Measurements from ENCODE around the gene SLC2A9. TPM values are rescaled to one million over a fixed set of nuclear protein-coding genes. Genes with fewer than 3 reads are reported as not detected.
"Not testable (repeated sequence)": the region's sequence is repeated elsewhere in the genome, so short reads cannot be mapped to it uniquely, and the experiment has no call there.

SLC2A9 gene
- total RNA-seq, 2 donors from 2014 or later, result 9.1 to 17.5 TPM

- no peak overlapping the region for H3K27ac ChIP-seq
- DNase-seq (ENCODE audit: low spot score), result no peak
- no peaks in the 10 kb centered on the region for H3K9me3 ChIP-seq
- TF ChIP-seq CTCF (IDR thresholded peaks at IDR 0.05), result no peak
- H3K4me1 ChIP-seq (ENCODE audit: control insufficient read depth in 1 of 2, low read depth in 2 of 2), result no peaks in the 10 kb centered on the region
- no peak for ATAC-seq (ENCODE audit: insufficient number of reproducible peaks, low FRiP score, low read depth)
- H3K4me3 ChIP-seq, result no peak overlapping the region
- H3K27me3 ChIP-seq (replicated peaks; ENCODE audit: insufficient read depth), result no peaks in the 10 kb centered on the region
- no peaks in the 10 kb centered on the region for H3K36me3 ChIP-seq
These were observed 118.0 kb downstream of the SLC2A9 start for GRCh38 chr4:9903317-9903716.

GRCh38 chr4:9901257-9901656, 120.0 kb downstream of the SLC2A9 start:
- H3K4me1 ChIP-seq (ENCODE audit: control insufficient read depth in 1 of 2, low read depth in 2 of 2), result no peaks in the 10 kb centered on the region
- H3K27me3 ChIP-seq (replicated peaks; ENCODE audit: insufficient read depth), result no peaks in the 10 kb centered on the region
- DNase-seq (ENCODE audit: low spot score), result no peak
- no peak for TF ChIP-seq CTCF (IDR thresholded peaks at IDR 0.05)
- no peak overlapping the region for H3K4me3 ChIP-seq
- H3K27ac ChIP-seq, result no peak overlapping the region
- ATAC-seq (ENCODE audit: insufficient number of reproducible peaks, low FRiP score, low read depth), result no peak
- H3K9me3 ChIP-seq, result no peaks in the 10 kb centered on the region
- H3K36me3 ChIP-seq, result no peaks in the 10 kb centered on the region

GRCh38 chr4:9900633-9901032, 120.7 kb downstream of the SLC2A9 start:
- H3K27ac ChIP-seq; H3K9me3 ChIP-seq; H3K4me1 ChIP-seq (ENCODE audit: control insufficient read depth in 1 of 2, low read depth in 2 of 2); ATAC-seq (ENCODE audit: insufficient number of reproducible peaks, low FRiP score, low read depth); H3K27me3 ChIP-seq (replicated peaks; ENCODE audit: insufficient read depth); H3K36me3 ChIP-seq; H3K4me3 ChIP-seq; DNase-seq (ENCODE audit: low spot score): not testable (repeated sequence)

- TF ChIP-seq CTCF (IDR thresholded peaks at IDR 0.05), result no peak
- no peak overlapping the region for H3K4me3 ChIP-seq
- H3K27ac ChIP-seq, result no peak overlapping the region
These were observed 121.8 kb downstream of the SLC2A9 start for GRCh38 chr4:9899306-9900055.

GRCh38 chr4:9898596-9899305, 122.5 kb downstream of the SLC2A9 start:
- no peak for TF ChIP-seq CTCF (IDR thresholded peaks at IDR 0.05)
- Histone ChIP-seq H3K36me3 (no peaks in the 10 kb centered on the region), H3K4me1 (ENCODE audit: control insufficient read depth in 1 of 2, low read depth in 2 of 2) (no peaks in the 10 kb centered on the region), H3K4me3 (no peak overlapping the region), H3K9me3 (no peaks in the 10 kb centered on the region), H3K27ac (no peak overlapping the region), H3K27me3 (replicated peaks; ENCODE audit: insufficient read depth) (no peaks in the 10 kb centered on the region)
- DNase-seq (ENCODE audit: low spot score) (no peak), ATAC-seq (ENCODE audit: insufficient number of reproducible peaks, low FRiP score, low read depth) (no peak)

More at GRCh38 chr4:9899306-9900055, 121.8 kb downstream of the SLC2A9 start:
- DNase-seq (ENCODE audit: low spot score) (no peak), ATAC-seq (ENCODE audit: insufficient number of reproducible peaks, low FRiP score, low read depth) (no peak)
- H3K27me3 ChIP-seq (replicated peaks; ENCODE audit: insufficient read depth), result no peaks in the 10 kb centered on the region
- no peaks in the 10 kb centered on the region for H3K9me3 ChIP-seq
- H3K36me3 ChIP-seq, result no peaks in the 10 kb centered on the region
- H3K4me1 ChIP-seq (ENCODE audit: control insufficient read depth in 1 of 2, low read depth in 2 of 2), result no peaks in the 10 kb centered on the region

Data from thoracic aorta (tissue), 2 donors.